GM18498 (cell line): ENCODE measurements around the gene LINGO4.

Experiments used
- ATAC-seq: cut with Tn5 transposase; IDR thresholded peaks from one replicate; pipeline ENCODE4 v1.9.1; 2021; ENCODE audit warnings: mild to moderate bottlenecking, moderate library complexity; ENCODE audit not compliant: unreplicated experiment

The LINGO4 gene

GRCh38 chr1:151815716-151816327 is 10.6 kb upstream of the LINGO4 start:
- no peak for ATAC-seq

GRCh38 chr1:151814971-151815545 is 9.8 kb upstream of the LINGO4 start:
- ATAC-seq, result no peak

- no peak for ATAC-seq
These were observed 9.2 kb upstream of the LINGO4 start for GRCh38 chr1:151814426-151814825.

GRCh38 chr1:151813271-151813977 is 8.2 kb upstream of the LINGO4 start:
- no peak for ATAC-seq

- no peak for ATAC-seq
These were observed 6.0 kb upstream of the LINGO4 start for GRCh38 chr1:151811181-151811580.

GRCh38 chr1:151809985-151810556 is 4.9 kb upstream of the LINGO4 start:
- ATAC-seq, result no peak

- no peak for ATAC-seq
These were observed 4.2 kb upstream of the LINGO4 start for GRCh38 chr1:151809290-151809984.

- ATAC-seq, result no peak
These were observed 2.5 kb upstream of the LINGO4 start for GRCh38 chr1:151807766-151808165.

GRCh38 chr1:151807131-151807530 is 1.9 kb upstream of the LINGO4 start:
- no peak for ATAC-seq

- no peak for ATAC-seq
These were observed 951 bp upstream of the LINGO4 start for GRCh38 chr1:151806170-151806569.

- ATAC-seq, result no peak
These were observed 1.3 kb downstream of the LINGO4 start for GRCh38 chr1:151803915-151804314.

- no peak for ATAC-seq
These were observed 2.1 kb downstream of the LINGO4 start for GRCh38 chr1:151803164-151803563.

- ATAC-seq, result no peak
These were observed 2.8 kb downstream of the LINGO4 start for GRCh38 chr1:151802372-151802771.

GRCh38 chr1:151801846-151802245 is 3.4 kb downstream of the LINGO4 start:
- no peak for ATAC-seq

- no peak for ATAC-seq
These were observed 3.9 kb downstream of the LINGO4 start for GRCh38 chr1:151801310-151801820.

- no peak for ATAC-seq
These were observed 4.4 kb downstream of the LINGO4 start for GRCh38 chr1:151800830-151801229.

- no peak for ATAC-seq
These were observed 5.8 kb downstream of the LINGO4 start for GRCh38 chr1:151799179-151800022.

- ATAC-seq, result no peak
These were observed 6.6 kb downstream of the LINGO4 start for GRCh38 chr1:151798571-151798970.

GRCh38 chr1:151790940-151791651 is 14.1 kb downstream of the LINGO4 start:
- no peak for ATAC-seq
